SH-SY5Y (cell line): ENCODE measurements around the gene FRMD4A.

Experiments used
- GATA2 ChIP-seq: IDR thresholded peaks from 2 replicates; pipeline ENCODE4 v1.6.1; 2011; ENCODE audit warnings: mild to moderate bottlenecking, low read depth, low read length
- GATA3 ChIP-seq: IDR thresholded peaks from 2 replicates; pipeline ENCODE4 v1.6.1; 2011; ENCODE audit warnings: low read depth, mild to moderate bottlenecking, low read length, moderate library complexity

- no peak for TF ChIP-seq GATA2
- TF ChIP-seq GATA3, result no peak
Measured at GRCh38 chr10:14102056-14102455, 228.7 kb downstream of the FRMD4A start.
